Progenitor cell of endocrine pancreas (in vitro differentiated cells): ENCODE measurements around the gene TIE1. TPM values are rescaled to one million over a fixed set of nuclear protein-coding genes. Genes with fewer than 3 reads are reported as not detected.

Experiments used
- DNase-seq: peaks from one replicate; pipeline ENCODE4 v3.0.0; 2021; ENCODE audit warnings: low spot score; ENCODE audit not compliant: unreplicated experiment
- H3K27ac Mint-ChIP-seq: 2 replicates; pipeline ENCODE4 v1.8.0; 2021; ENCODE audit warnings: mild to moderate bottlenecking, moderate library complexity, mixed read lengths
- H3K27me3 Mint-ChIP-seq: 2 replicates; pipeline ENCODE4 v1.8.0; 2021; ENCODE audit warnings: mixed read lengths
- H3K36me3 Mint-ChIP-seq: 2 replicates; pipeline ENCODE4 v1.8.0; 2022; ENCODE audit warnings: mixed read lengths; ENCODE audit not compliant: insufficient read depth
- H3K4me1 Mint-ChIP-seq: 2 replicates; pipeline ENCODE4 v1.8.0; 2021; ENCODE audit warnings: low read depth, mixed read lengths
- H3K4me3 Mint-ChIP-seq: 2 replicates; pipeline ENCODE4 v1.8.0; 2021; ENCODE audit warnings: low read depth, mild to moderate bottlenecking, moderate library complexity, mixed read lengths
- H3K9me3 Mint-ChIP-seq: 2 replicates; pipeline ENCODE4 v1.8.0; 2021; ENCODE audit warnings: low read depth, mixed read lengths
- total RNA-seq: library from RNA; stranded (reverse); gene quantifications from 2 replicates; pipeline ENCODE4 v1.2.1, GENCODE V29; 2021
- TF ChIP-seq, protein P1 (sequence below): fragments of 200-600 bp; sonication (generic); IDR thresholded peaks from one replicate; pipeline ENCODE4 v1.5.0; 2021; ENCODE audit warnings: antibody characterized with exemption, mild to moderate bottlenecking; ENCODE audit not compliant: unreplicated experiment

The TIE1 gene
- total RNA-seq, 1 donor from 2014 or later, result 1.2 TPM

DNA sequence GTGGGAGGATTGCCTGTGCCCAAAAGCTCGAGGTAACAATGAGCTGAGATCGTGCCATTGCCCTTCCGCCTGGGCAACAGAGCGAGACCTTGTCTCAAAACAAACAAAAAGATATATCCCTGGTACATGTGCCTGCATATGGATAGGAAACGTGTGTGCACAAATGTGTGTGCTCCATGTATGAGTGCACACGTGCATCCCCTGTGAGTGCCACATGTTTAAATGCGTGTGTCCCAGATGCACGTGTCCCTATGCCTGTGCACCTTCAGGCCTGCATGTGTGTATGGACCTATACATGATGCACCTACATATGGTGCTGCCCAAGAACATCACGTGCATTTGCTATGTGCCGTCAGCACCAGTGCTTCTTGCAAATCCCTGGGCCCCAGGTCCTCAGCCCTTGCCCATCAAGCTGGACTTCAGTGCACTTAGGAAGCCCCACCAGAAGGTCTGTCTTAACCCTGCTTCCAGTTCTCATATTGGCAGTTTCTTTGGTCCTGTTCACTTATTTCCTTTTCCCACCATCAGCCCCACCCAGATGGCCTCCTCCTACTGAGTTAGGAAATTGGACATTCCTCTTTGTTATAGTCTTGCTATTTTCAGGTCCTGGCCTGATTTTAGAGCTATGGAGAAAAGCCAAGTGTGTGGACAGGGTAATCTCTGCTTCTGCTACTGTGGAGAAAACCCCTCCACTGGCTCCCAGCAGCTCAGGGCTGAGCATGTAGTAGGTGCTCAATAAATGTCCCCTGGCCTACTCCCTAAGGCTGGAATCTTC, 15.4 kb downstream of the TIE1 start:
- H3K4me1 Mint-ChIP-seq, result peaks cover 3% of the 10 kb centered on the region
- TF ChIP-seq, protein P1, sequence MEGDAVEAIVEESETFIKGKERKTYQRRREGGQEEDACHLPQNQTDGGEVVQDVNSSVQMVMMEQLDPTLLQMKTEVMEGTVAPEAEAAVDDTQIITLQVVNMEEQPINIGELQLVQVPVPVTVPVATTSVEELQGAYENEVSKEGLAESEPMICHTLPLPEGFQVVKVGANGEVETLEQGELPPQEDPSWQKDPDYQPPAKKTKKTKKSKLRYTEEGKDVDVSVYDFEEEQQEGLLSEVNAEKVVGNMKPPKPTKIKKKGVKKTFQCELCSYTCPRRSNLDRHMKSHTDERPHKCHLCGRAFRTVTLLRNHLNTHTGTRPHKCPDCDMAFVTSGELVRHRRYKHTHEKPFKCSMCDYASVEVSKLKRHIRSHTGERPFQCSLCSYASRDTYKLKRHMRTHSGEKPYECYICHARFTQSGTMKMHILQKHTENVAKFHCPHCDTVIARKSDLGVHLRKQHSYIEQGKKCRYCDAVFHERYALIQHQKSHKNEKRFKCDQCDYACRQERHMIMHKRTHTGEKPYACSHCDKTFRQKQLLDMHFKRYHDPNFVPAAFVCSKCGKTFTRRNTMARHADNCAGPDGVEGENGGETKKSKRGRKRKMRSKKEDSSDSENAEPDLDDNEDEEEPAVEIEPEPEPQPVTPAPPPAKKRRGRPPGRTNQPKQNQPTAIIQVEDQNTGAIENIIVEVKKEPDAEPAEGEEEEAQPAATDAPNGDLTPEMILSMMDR, result no peak
- peaks cover 7% of the 10 kb centered on the region for H3K27me3 Mint-ChIP-seq
- H3K4me3 Mint-ChIP-seq, result no peak overlapping the region
- no peak overlapping the region for H3K27ac Mint-ChIP-seq
- no peak for DNase-seq
- H3K9me3 Mint-ChIP-seq, result no peaks in the 10 kb centered on the region
- H3K36me3 Mint-ChIP-seq, result no peaks in the 10 kb centered on the region

DNA sequence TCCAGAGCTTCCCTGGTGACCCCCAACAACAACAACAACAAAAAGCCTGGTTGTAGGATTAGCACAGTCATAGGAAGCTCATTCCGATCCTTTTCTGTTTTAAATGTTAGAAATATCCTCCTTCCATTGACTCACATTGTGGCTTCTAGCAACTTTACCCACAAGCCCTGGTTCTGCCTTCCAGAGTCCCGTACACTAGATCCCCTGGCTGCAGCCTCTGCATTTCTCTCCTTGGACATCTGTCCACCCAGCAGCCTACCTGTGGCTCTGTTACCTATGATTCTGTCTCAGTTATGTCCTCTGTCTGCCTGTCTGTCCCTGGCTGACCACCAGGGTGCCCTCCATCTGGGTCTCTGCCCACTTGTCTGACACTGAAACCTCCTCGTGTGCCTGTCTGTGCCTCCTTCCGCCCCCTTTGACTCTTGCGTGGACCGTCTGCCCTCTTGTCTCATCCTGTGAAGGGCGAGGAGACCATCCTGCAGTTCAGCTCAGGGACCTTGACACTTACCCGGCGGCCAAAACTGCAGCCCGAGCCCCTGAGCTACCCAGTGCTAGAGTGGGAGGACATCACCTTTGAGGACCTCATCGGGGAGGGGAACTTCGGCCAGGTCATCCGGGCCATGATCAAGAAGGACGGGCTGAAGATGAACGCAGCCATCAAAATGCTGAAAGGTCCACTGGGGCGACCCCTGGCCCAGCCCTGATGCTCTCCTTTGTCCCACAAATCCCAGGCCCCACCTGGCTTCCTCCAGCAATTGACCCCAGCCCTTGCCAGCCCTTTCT, 16.1 kb downstream of the TIE1 start:
- Mint-ChIP-seq H3K4me1 (peaks cover 3% of the 10 kb centered on the region), H3K4me3 (no peak overlapping the region), H3K27ac (no peak overlapping the region), H3K27me3 (peaks cover 7% of the 10 kb centered on the region), H3K9me3 (no peaks in the 10 kb centered on the region), H3K36me3 (no peaks in the 10 kb centered on the region)
- TF ChIP-seq, protein P1, result no peak
- DNase-seq, result no peak

DNA sequence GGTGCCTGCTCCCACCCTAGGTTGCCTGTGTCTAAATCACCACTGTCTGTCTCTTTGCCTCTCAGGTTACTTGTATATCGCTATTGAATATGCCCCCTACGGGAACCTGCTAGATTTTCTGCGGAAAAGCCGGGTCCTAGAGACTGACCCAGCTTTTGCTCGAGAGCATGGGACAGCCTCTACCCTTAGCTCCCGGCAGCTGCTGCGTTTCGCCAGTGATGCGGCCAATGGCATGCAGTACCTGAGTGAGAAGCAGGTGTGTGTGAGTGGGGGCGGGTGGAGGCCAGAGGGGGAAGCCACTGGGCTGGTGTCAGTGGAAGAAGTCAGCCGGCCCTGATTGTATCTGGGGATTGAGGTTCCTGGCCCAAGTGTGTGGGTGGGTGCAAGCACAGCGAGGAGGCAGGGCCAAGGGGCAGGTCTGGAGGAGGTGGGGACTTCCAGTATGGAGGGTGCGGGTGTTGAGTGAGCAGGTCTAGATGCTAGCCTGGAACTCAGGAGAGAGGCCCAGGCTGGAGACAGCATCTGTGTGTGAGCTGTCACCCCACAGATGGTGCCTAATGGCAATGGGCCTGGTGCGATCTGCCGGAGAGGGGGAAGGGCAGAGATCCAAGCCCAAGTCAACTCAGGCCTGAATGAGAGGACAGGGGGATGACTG, 17.2 kb downstream of the TIE1 start:
- Mint-ChIP-seq H3K27me3 (peaks cover 4% of the 10 kb centered on the region), H3K27ac (no peak overlapping the region), H3K4me3 (no peak overlapping the region), H3K36me3 (no peaks in the 10 kb centered on the region), H3K9me3 (no peaks in the 10 kb centered on the region), H3K4me1 (peaks cover 3% of the 10 kb centered on the region)
- DNase-seq, result no peak
- TF ChIP-seq, protein P1, result no peak

DNA sequence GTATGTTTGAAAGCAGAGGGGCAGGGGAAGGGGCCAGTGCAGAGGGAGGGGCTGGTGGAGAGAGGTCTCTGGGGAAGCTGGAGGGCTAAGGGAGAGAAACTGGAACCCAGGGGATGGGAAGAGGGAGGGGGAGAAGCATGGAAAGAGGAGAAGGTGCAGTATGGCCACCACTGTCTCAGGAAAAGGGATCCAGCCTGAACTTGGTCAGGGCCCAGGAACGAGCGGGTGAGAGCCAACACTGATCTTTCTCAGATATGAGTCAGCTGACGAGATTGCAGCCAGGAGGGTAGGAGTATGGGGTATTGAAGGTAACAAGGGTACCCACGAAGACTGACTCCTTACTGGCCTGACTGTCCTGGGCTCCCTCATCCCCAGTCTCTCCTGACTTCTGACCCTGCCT, 18.0 kb downstream of the TIE1 start:
- H3K27me3 Mint-ChIP-seq, result peaks cover 4% of the 10 kb centered on the region
- H3K4me1 Mint-ChIP-seq, result no peaks in the 10 kb centered on the region
- H3K27ac Mint-ChIP-seq, result no peak overlapping the region
- H3K9me3 Mint-ChIP-seq, result no peaks in the 10 kb centered on the region
- DNase-seq, result no peak
- TF ChIP-seq, protein P1, result no peak
- H3K36me3 Mint-ChIP-seq, result no peaks in the 10 kb centered on the region
- no peak overlapping the region for H3K4me3 Mint-ChIP-seq

DNA sequence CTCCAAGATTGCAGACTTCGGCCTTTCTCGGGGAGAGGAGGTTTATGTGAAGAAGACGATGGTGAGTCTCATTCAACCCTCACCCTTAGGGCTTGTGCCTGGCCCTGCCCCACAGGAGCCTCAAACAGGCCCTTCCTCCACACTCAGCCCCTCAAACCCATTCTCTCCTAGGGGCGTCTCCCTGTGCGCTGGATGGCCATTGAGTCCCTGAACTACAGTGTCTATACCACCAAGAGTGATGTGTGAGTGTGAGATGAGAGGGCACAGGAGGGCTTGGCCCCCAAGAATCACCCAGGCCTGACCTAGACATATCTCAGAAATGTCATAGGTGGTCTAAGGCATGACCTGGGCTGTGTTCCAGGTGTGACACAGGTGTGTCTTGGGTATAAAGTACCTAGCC, 18.5 kb downstream of the TIE1 start:
- Mint-ChIP-seq H3K36me3 (no peaks in the 10 kb centered on the region), H3K4me1 (no peaks in the 10 kb centered on the region), H3K9me3 (no peaks in the 10 kb centered on the region), H3K27ac (no peak overlapping the region), H3K27me3 (peaks cover 4% of the 10 kb centered on the region), H3K4me3 (no peak overlapping the region)
- TF ChIP-seq, protein P1, result no peak
- no peak for DNase-seq
